Smooth muscle cell (in vitro differentiated cells): ENCODE data around the gene TACC2. TPM values are rescaled to one million over a fixed set of nuclear protein-coding genes. Genes with fewer than 3 reads are reported as not detected.
"Not testable (repeated sequence)": the region's sequence is repeated elsewhere in the genome, so short reads cannot be mapped to it uniquely, and the experiment has no call there.

Experiments
- DNase-seq: peaks from one replicate; lab custom pipeline; 2025; ENCODE audit not compliant: unreplicated experiment; lab: John Stamatoyannopoulos, UW
- H2AFZ ChIP-seq: fragments of 200-600 bp; sonication (generic); 2 replicates; pipeline ENCODE4 v1.6.0; 2016; ENCODE audit warnings: antibody characterized with exemption, low read depth, mild to moderate bottlenecking
- H3F3A ChIP-seq: fragments of 200-600 bp; sonication (generic); 2 replicates; pipeline ENCODE4 v1.6.0; 2017; ENCODE audit warnings: antibody characterized with exemption, low read depth
- H3K27ac ChIP-seq: fragments of 200-600 bp; sonication (generic); 2 replicates; pipeline ENCODE4 v1.5.1; 2016; ENCODE audit warnings: low read depth, mild to moderate bottlenecking
- H3K27me3 ChIP-seq: fragments of 200-600 bp; sonication (generic); 2 replicates; pipeline ENCODE4 v1.6.1; 2016; ENCODE audit warnings: low read depth, mild to moderate bottlenecking
- H3K36me3 ChIP-seq: fragments of 200-600 bp; sonication (generic); 2 replicates; pipeline ENCODE4 v1.5.1; 2016; ENCODE audit warnings: low read depth
- H3K4me1 ChIP-seq: fragments of 200-600 bp; sonication (generic); 2 replicates; pipeline ENCODE4 v1.5.1; 2016; ENCODE audit warnings: low read depth
- H3K4me2 ChIP-seq: fragments of 200-600 bp; sonication (generic); 2 replicates; pipeline ENCODE4 v1.6.0; 2016; ENCODE audit warnings: mild to moderate bottlenecking
- H3K4me3 ChIP-seq: fragments of 200-600 bp; sonication (generic); 2 replicates; pipeline ENCODE4 v1.5.1; 2016; ENCODE audit warnings: mild to moderate bottlenecking
- H3K79me2 ChIP-seq: fragments of 200-600 bp; sonication (generic); 2 replicates; pipeline ENCODE4 v1.6.0; 2016; ENCODE audit warnings: low read depth, mild to moderate bottlenecking
- H3K9ac ChIP-seq: fragments of 200-600 bp; sonication (generic); 2 replicates; pipeline ENCODE4 v1.6.0; 2016; ENCODE audit warnings: low read depth
- H3K9me3 ChIP-seq: fragments of 200-600 bp; sonication (generic); replicated peaks from 2 replicates; pipeline ENCODE4 v1.5.1; 2016; ENCODE audit warnings: low read depth
- H4K20me1 ChIP-seq: fragments of 200-600 bp; sonication (generic); 2 replicates; pipeline ENCODE4 v1.6.0; 2016; ENCODE audit warnings: low read depth
- WGBS: methylation state at CpG from one replicate; pipeline ENCODE4 v1.1.7; 2016; ENCODE audit warnings: low lambda C conversion rate; 5-methylcytosine and 5-hydroxymethylcytosine counted together
- polyA plus RNA-seq: library from polyadenylated mRNA; unstranded; fragments of >200 nt; fragmentation: Nextera tagmentation; extraction: Ambion mirVana; gene quantifications from 2 replicates; pipeline ENCODE4 v1.2.1, GENCODE V29; 2016
- total RNA-seq: library from RNA; depleted of rRNA; stranded (reverse); fragments of >200 nt; gene quantifications from 2 replicates; pipeline ENCODE4 v1.2.3, GENCODE V29; 2014
- TF ChIP-seq, protein P1 (sequence below): fragments of 200-600 bp; sonication (generic); IDR thresholded peaks from 2 replicates; pipeline ENCODE4 v1.5.1; 2017; ENCODE audit warnings: borderline replicate concordance, mild to moderate bottlenecking, antibody characterized with exemption; ENCODE audit not compliant: insufficient read depth, poor library complexity, severe bottlenecking

The TACC2 gene
- total and polyA plus RNA-seq, 2 experiments from 2014 or later = 2.8 to 7.6 TPM

DNA sequence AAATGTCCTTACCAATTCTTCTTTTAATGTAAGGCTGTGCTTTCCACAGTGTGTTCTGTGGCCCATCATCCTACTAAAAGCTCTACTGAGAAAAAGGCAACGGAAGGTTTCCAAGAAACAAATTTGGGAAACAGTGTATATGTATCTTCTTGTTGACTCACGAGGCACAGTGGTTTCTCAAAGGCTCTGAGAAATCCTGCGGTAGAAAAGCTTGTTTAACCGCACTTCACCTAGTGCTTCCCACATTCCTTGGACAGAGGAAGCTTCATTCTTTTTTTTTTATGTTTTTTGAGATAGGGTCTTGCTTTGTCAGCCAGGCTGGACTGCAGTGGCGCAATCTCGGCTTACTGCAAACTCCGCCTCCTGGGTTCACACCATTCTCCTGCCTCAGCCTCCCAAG, 84.5 kb downstream of the TACC2 start:
- TF ChIP-seq, protein P1, sequence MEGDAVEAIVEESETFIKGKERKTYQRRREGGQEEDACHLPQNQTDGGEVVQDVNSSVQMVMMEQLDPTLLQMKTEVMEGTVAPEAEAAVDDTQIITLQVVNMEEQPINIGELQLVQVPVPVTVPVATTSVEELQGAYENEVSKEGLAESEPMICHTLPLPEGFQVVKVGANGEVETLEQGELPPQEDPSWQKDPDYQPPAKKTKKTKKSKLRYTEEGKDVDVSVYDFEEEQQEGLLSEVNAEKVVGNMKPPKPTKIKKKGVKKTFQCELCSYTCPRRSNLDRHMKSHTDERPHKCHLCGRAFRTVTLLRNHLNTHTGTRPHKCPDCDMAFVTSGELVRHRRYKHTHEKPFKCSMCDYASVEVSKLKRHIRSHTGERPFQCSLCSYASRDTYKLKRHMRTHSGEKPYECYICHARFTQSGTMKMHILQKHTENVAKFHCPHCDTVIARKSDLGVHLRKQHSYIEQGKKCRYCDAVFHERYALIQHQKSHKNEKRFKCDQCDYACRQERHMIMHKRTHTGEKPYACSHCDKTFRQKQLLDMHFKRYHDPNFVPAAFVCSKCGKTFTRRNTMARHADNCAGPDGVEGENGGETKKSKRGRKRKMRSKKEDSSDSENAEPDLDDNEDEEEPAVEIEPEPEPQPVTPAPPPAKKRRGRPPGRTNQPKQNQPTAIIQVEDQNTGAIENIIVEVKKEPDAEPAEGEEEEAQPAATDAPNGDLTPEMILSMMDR = no peak
- peaks cover 37% of the 10 kb centered on the region for H3K27me3 ChIP-seq

DNA sequence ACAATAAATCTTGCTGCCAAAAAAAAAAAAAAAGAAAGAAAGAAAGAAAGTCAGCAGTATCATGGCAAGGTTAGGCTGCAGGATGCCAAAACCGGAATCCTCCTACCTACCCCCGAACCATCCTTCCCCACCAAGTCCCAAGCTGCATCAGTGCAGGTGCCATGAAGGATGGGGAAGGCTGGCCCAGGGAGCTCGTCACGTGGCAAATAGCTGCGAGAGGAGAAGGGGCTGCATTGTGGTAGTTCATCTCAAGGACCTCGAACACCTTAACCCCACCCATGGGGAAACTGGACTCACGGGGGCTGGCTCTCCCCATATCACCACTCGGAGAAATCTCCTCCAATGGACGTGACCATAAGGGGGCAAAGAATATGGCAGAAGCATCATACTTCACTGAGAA, 86.2 kb downstream of the TACC2 start:
- no peaks in the 10 kb centered on the region for H3F3A ChIP-seq
- no peaks in the 10 kb centered on the region for H3K4me1 ChIP-seq
- 86% methylated on average over 9 of the region's 9 CpGs for WGBS
- no peak overlapping the region for H3K27ac ChIP-seq
- no peaks in the 10 kb centered on the region for H3K9me3 ChIP-seq
- H2AFZ ChIP-seq = no peak overlapping the region
- DNase-seq = no peak
- H3K9ac ChIP-seq = no peak overlapping the region
- no peaks in the 10 kb centered on the region for H3K36me3 ChIP-seq
- H3K4me3 ChIP-seq = no peak overlapping the region
- no peaks in the 10 kb centered on the region for H4K20me1 ChIP-seq
- H3K27me3 ChIP-seq = peaks cover 41% of the 10 kb centered on the region
- no peaks in the 10 kb centered on the region for H3K79me2 ChIP-seq
- TF ChIP-seq, protein P1 = no peak
- H3K4me2 ChIP-seq = no peak overlapping the region

More for the DNA sequence above, 84.5 kb downstream of the TACC2 start:
- Histone ChIP-seq H3K36me3 (no peaks in the 10 kb centered on the region), H3K4me1 (no peaks in the 10 kb centered on the region), H3K27ac (no peak overlapping the region), H4K20me1 (no peaks in the 10 kb centered on the region), H3K9me3 (no peaks in the 10 kb centered on the region), H3K9ac (no peak overlapping the region), H2AFZ (no peak overlapping the region), H3K4me3 (no peak overlapping the region), H3F3A (no peaks in the 10 kb centered on the region), H3K79me2 (no peaks in the 10 kb centered on the region), H3K4me2 (no peak overlapping the region)
- no peak for DNase-seq
- WGBS = 92% methylated on average over 7 of the region's 7 CpGs

DNA sequence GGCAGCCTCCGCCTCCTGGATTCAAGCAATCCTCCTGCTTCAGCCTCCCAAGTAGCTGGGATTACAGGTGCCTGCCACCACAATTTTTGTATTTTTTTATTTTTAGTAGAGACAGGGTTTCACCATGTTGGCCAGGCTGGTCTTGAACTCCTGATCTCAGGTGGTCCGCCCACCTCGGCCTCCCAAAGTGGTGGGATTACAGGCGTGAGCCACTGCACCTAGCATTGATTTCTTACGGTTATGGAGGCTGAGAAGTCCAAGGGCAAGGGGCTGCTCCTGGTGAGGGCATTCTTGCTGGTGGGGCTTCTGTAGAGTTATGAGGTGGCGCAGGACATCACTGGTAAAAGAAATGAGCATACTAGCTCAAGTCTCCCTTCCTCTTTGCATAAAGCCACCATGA, 86.9 kb downstream of the TACC2 start:
- peaks cover 47% of the 10 kb centered on the region for H3K27me3 ChIP-seq
- not testable (repeated sequence) for H3K9me3 ChIP-seq, H3K4me2 ChIP-seq, H3K4me1 ChIP-seq, H3K36me3 ChIP-seq, H3K9ac ChIP-seq, H3F3A ChIP-seq, H2AFZ ChIP-seq, H3K4me3 ChIP-seq, H3K27ac ChIP-seq, H4K20me1 ChIP-seq, DNase-seq, H3K79me2 ChIP-seq
- 98% methylated on average over 6 of the region's 6 CpGs for WGBS

DNA sequence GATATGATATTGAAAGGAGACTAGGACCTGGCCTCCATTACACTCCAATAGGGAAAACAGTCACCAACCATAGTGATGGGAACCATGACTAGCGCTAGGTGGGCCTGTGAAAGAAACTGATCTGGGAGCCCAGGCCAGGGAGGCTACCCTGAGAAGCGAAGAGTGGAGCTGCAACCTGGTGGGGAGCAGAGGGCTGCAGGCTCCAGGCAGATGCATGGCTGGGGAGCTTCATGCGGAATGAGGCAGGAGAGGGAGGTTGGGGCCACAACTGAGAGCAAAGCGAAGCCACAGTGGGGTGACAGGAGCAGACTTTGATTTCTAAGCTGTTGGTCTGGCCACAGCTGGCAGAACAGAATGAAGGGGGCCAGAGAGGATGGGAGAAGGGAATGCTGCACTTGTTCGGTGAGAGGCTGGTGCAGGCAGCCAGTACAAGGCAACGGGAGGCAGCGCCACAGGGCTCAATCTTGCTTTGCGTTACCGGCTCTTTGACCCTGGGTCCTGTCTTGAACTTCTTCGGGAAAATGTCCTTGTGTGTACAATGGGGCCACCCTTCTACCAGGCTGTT, 88.4 kb downstream of the TACC2 start:
- TF ChIP-seq, protein P1 = no peak
- WGBS = 95% methylated on average over 10 of the region's 10 CpGs
- no peaks in the 10 kb centered on the region for H3K4me1 ChIP-seq

More for the DNA sequence above, 88.4 kb downstream of the TACC2 start:
- Histone ChIP-seq H3K36me3 (no peaks in the 10 kb centered on the region), H2AFZ (no peak overlapping the region), H3K9me3 (no peaks in the 10 kb centered on the region), H3K9ac (no peak overlapping the region), H3K4me2 (no peak overlapping the region), H3K4me3 (no peak overlapping the region), H3K27ac (no peak overlapping the region), H3F3A (no peaks in the 10 kb centered on the region), H4K20me1 (no peaks in the 10 kb centered on the region), H3K27me3 (peaks cover 51% of the 10 kb centered on the region), H3K79me2 (no peaks in the 10 kb centered on the region)
- DNase-seq = no peak
